ENCODE measurements around the gene GAD1.
A peak's percentile ranks its signal among the peaks of the same experiment; 100 is the strongest.

Gene GAD1

GRCh38 chr2:170818036-170818751 is 1.5 kb downstream of the GAD1 start:
- no peak for DNase-seq (ENCODE audit: low spot score)

GRCh38 chr2:170818752-170819470 is 2.2 kb downstream of the GAD1 start:
- no peak for DNase-seq (ENCODE audit: low spot score)

GRCh38 chr2:170819680-170820664 is 3.3 kb downstream of the GAD1 start:
- DNase-seq (ENCODE audit: low spot score): no peak

GRCh38 chr2:170820757-170821530 is 4.3 kb downstream of the GAD1 start:
- no peak for DNase-seq (ENCODE audit: low spot score)

- no peak for DNase-seq (ENCODE audit: low spot score)
These were observed 5.0 kb downstream of the GAD1 start for GRCh38 chr2:170821531-170822289.

DNA sequence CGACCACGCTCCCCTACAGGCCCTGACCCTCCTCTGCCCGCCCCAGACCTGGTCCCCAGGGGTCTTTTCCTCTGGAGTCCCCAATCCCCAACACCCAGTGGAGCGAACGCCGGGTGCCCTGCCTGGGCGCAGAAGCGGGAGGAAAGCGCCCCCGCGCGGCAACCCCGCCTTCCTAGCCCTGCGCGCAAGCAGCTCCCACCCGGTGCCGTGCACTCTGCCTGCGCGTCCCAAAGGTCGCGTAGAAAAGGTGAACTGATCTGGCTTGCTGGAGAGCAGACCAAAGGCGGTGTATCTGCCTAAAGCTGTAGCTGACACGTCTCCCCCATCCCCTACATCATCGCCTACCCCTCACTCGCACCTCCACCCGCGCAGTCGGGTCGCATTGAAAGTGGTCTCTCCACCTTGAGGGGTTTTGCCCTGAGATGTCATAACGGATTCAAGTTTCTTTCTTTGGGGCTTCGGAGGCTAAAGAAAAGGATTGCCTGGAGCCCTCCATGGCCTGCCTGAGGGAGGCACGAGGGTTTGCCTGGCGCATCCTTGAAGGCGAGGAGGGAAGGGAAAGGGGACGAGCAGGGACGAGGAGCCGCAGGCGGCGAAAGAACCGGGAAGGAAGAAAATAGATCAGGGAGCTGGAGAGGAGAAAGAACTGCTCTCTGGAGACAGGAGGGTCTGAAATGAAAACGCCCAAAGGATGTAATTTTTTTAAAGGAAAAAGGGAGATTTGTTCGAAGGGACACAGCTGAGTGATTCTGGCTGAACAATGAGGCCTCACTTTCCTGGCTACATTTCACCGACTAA is 5.8 kb downstream of the GAD1 start:
- DNase-seq (ENCODE audit: low spot score): no peak

GRCh38 chr2:170823088-170823897 is 6.6 kb downstream of the GAD1 start:
- DNase-seq (ENCODE audit: low spot score): no peak

DNA sequence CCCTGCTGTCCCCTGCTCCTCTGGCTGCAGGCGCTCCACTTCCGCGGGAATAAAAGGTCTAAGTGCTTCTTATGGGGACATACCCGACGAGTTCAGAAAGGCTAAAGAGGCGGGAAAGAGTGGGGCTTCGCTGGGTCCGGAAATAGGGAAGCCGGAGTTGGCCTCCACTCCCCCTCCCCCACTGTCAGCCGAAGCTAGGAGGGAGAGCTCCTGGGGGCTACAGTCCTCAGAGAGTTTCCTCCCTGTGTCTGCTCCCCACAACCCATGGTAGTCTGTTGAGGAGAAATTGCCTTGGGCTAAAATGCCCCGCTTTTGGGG is 7.2 kb downstream of the GAD1 start:
- no peak for DNase-seq (ENCODE audit: low spot score)

GRCh38 chr2:170824526-170825015 is 7.9 kb downstream of the GAD1 start:
- no peak for DNase-seq (ENCODE audit: low spot score)

DNA sequence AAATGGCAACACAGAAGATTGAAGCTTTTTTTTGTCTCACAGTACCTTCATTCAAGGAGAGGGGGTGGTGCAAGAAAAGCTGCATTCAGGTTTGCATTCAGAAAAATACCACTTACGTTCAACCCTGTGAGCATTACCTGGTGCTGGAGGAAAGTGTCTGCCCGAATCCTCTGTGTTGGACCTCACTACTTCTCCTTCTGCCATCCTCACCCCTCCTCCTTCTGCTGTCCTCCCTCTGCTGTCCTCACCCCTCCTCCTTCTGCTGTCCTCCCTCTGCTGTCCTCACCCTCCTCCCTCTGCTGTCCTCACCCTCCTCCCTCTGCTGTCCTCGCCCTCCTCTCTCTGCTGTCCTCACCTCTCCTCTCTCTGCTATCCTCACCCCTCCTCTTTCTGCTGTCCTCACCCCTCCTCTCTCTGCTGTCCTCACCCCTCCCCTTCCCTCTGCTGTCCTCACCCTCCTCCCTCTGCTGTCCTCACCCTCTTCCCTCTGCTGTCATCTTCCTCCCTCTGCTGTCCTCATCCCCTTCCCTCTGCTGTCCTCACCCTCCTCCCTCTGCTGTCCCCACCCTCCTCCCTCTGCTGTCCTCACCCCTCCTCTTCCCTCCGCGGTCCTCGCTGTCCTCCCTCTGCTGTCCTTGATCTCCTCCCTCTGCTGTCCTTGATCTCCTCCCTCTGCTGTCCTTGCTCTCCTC is 11.3 kb downstream of the GAD1 start:
- no peak for DNase-seq (ENCODE audit: low spot score)

- no peak for DNase-seq (ENCODE audit: low spot score)
These were observed 11.8 kb downstream of the GAD1 start for GRCh38 chr2:170828533-170828916.

DNA sequence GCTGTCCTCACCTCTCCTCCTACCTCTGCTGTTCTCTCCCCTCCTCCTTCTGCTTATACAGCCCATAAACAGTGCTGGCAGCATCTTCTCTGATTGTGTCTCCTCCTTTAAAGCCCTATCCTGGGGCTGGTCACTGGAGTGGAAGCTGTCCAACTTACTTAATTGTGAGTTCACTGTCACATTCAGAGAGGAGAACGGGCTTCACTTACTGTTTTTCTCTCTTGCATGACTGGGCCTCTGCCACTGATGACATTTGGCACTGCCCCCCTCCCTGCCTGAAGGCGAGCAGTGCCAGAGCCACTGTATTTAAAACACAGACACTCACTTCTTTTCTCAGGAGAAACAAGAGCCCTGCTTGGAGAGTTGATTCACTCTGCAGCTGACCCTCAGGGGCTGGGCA is 12.3 kb downstream of the GAD1 start:
- DNase-seq (ENCODE audit: low spot score): no peak

- DNase-seq (ENCODE audit: low spot score): no peak
These were observed 13.5 kb downstream of the GAD1 start for GRCh38 chr2:170830166-170830565.

DNA sequence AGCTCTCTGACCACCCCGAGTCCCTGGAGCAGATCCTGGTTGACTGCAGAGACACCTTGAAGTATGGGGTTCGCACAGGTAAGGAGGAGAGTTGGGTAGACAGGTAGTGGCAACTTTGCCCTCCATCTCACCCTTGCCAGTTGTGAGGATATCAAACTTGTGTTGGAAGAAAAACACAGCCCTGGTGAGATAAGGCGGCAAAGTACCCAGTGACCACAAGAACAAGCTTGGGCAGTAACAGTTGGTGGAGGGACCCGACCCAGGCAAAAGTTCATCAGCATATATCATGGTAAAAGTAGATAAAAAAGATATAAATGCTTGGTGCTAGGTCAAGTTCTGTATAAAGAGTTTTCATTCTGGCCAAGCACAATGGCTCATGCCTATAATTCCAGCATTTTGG is 14.4 kb downstream of the GAD1 start:
- DNase-seq (ENCODE audit: low spot score): no peak

DNA sequence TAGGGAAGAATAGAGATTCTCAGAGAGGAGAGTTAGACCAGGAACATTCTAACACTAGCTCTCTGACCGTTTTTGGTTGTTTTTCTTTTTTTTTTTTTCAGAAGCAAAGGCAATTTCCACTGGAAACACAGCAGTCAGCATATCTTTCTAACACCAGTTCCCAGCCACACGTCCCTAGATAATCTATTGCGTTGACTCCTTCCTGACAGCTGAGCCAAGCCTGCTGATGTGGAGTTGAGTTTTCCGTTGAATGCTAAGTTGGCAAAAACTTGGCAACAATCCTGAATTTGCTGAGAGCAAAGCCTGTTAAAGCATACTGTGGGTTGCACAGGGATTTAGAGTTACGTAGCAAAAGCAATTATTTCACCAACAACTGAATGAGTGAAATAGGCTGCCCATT is 19.3 kb downstream of the GAD1 start:
- no peak for DNase-seq (ENCODE audit: low spot score)

DNA sequence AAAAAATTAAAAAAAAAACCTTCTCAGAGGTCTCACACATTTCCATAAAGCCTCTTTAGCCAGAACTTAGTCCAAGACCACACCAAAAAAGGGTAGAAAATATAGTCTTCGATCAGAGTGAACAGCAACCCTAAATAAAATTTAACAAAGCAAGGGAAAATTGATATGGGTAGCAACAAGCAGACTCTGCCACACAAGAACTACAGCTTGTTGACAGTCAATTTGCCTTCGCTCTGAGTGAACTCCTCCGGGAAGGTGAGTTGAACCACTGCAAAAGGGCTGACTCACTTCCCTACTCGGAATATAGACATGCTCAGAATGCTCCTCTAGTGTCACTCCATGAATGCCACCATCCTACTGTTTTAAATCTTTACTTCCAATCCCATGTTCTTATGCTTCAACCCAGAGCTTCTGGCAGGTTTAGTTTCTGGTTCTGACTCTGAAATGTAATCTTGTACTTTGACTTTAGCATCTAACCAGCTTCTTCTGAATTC is 24.1 kb downstream of the GAD1 start:
- no peak for DNase-seq (ENCODE audit: low spot score)

GRCh38 chr2:170842785-170843184 is 26.1 kb downstream of the GAD1 start:
- DNase-seq (ENCODE audit: low spot score): no peak

DNA sequence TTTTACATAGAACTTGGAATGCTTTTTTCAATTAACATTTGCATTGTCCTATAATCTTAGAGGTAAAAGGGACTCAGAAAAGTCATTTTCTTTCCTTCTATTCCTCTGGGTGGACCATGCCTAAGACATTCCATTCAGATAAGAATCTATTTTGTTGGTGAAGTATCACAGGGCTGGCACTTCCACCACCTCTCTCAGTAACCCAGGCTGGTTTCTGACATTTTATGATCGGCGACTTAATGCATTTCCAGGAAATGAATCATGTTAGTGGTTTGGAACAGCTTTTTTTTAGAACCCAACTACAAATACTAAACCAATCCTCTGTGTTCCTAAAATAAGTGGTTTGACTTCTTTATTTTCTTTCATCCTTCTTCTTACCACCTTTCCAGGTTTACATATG is 27.0 kb downstream of the GAD1 start:
- DNase-seq (ENCODE audit: low spot score): peak; percentile 55

DNA sequence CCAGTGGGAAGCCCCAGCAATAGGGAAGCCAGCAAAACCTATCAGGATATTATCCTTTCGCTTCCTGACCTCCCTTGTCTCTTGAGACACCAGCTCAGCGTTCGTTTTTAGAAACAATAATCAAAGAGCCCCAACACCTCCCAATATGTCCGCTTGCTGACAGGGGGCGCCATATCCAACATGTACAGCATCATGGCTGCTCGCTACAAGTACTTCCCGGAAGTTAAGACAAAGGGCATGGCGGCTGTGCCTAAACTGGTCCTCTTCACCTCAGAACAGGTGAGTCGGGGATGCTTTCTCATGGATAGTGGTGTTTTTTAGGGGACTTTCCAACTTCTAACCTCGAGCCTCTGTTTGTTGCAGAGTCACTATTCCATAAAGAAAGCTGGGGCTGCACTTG is 28.7 kb downstream of the GAD1 start:
- DNase-seq (ENCODE audit: low spot score): no peak

All from COLO829 (cell line).